GM10248 (cell line): ENCODE results near the gene GGT7.

Experiments
- CTCF ChIA-PET: fragments of 300-600 bp; sonication (Branson Sonifier 250); formaldehyde crosslinking; extraction: SDS; loops from one replicate; lab custom pipeline; 2021; ENCODE audit warnings: antibody characterized with exemption; lab: Yijun Ruan, JAX
- POLR2A ChIA-PET: fragments of 350-650 bp; sonication (Branson Sonifier 250); formaldehyde crosslinking; extraction: SDS; loops from one replicate; lab custom pipeline; 2020; ENCODE audit warnings: antibody characterized with exemption; lab: Yijun Ruan, JAX
- DNase-seq: peaks from one replicate; pipeline ENCODE4 v3.0.0; 2012; ENCODE audit errors: extremely low spot score
- CTCF ChIP-seq: IDR thresholded peaks from 2 replicates; pipeline ENCODE4 v1.5.1; 2012; ENCODE audit warnings: mild to moderate bottlenecking, low read depth; ENCODE audit errors: extremely low read depth, missing control alignments, control extremely low read depth

GGT7 gene

GRCh38 chr20:34863421-34863965 lies 9.2 kb downstream of the GGT7 start:
- DNase-seq, result no peak
- TF ChIP-seq CTCF, result no peak
- ChIA-PET POLR2A (no interaction called here), CTCF (interaction anchor here (6.9 kb wide), 1 partner anchor 10 kb away, joined by 37 read pairs; the partner anchor contains the start of gene GGT7)

DNA sequence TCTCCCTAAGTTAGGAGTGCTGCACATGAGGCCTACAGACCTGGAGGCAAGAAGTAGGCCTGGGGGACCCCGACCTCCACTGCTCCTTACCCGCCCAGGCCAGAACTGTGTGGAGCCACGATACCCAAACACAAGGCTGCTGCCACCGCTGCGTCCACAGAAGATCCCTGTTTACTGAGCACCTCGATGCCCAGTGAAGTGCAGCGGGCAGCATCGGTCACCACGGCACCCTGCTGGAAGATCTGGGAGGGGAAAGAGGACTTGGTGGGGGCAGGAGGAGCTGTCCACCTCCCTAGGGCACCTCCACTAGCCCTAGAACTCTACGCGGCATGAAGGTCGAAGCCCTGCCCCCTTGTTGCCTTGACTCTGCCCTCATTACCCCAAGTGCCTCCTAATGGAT lies 9.9 kb downstream of the GGT7 start:
- ChIA-PET POLR2A (no interaction called here), CTCF (interaction anchor here (6.9 kb wide), 1 partner anchor 11 kb away, joined by 37 read pairs; the partner anchor contains the start of gene GGT7)

DNA sequence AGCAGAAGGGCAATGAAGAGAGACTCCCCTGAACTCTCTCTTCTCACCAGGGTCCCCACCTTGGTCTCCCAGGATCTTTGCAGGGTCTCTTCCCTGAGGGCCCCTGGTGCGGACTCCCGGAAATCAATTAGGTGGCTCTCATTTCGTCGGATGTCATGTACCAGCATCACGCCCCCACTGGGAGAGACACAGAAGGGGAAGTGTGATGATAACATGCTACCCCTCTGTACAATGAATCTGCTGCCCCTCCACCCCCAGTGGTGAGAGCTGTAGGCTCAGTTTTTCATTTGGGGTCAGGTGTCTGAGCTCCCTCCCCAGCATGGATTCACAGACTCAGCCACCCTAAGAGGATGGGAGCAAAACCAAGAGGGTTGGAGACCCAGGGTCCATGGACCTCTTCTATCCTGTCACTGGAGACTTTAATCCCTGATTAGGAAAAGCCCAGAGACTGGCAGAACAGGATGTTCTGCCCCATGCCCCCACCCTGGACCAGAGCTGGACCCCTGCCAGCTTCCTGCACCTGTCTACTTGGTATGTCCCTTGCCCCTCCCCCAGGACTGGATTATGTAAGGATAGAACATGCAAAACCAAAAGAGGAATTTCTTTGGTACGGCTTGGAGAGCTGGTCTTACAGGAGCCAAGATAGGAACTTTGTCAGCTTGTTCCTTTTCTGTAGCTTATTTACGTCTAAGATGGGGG lies 11.1 kb downstream of the GGT7 start:
- POLR2A ChIA-PET, result interaction anchor here (0.5 kb wide), 1 partner anchor 305 kb away, joined by 8 read pairs; no protein-coding TSS in a partner anchor
- TF ChIP-seq CTCF, result no peak
- no peak for DNase-seq
- CTCF ChIA-PET, result interaction anchor here (1.5 to 6.9 kb wide), 2 partner anchors 8 to 12 kb away, joined by 4 to 37 read pairs; partner anchors contain the start of gene GGT7

More for the DNA sequence above, 9.9 kb downstream of the GGT7 start:
- no peak for TF ChIP-seq CTCF
- DNase-seq, result no peak

DNA sequence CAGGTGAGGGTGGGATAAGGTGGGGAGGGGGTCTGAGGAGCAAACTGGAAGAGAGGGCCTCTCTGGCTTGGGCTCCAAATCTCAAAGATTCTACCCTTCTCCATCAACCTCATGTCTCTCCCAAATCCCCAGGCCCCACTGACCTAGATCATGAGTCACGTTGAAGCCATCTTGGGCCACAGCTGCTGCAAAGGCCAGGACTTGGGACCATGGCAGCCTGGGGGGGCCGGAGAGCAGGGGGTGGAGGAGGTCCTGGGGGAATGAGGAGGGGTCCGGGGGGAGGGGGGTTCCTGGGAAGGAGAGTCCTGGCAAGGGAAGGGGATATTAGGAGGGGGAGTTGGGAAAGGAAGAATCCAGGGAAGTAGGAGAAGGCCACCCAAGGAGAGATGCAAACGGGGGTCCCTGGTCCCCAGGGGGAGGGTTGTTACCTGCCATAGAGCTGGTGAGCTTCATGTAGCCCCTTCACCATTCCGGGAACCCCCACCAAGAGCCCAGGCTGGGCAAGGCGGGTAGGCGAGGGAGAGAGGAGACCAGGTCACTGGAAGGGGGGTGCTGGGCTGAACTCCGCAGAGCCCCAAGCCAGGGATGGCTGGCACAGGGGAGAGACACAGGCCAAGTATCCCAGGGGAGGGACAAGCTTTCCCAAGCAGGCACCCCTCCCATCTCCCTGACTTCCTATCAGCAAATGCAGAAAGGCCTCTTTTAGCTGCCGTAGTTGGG lies 12.7 kb downstream of the GGT7 start:
- POLR2A ChIA-PET, result no interaction called here
- TF ChIP-seq CTCF, result no peak
- CTCF ChIA-PET, result interaction anchor here (1.5 to 6.9 kb wide), 2 partner anchors 9 to 14 kb away, joined by 4 to 37 read pairs; partner anchors contain the start of gene GGT7

GRCh38 chr20:34859367-34859766 lies 13.3 kb downstream of the GGT7 start:
- no peak for DNase-seq
- TF ChIP-seq CTCF, result no peak
- ChIA-PET CTCF (no interaction called here), POLR2A (no interaction called here)

More for the DNA sequence above, 12.7 kb downstream of the GGT7 start:
- no peak for DNase-seq

DNA sequence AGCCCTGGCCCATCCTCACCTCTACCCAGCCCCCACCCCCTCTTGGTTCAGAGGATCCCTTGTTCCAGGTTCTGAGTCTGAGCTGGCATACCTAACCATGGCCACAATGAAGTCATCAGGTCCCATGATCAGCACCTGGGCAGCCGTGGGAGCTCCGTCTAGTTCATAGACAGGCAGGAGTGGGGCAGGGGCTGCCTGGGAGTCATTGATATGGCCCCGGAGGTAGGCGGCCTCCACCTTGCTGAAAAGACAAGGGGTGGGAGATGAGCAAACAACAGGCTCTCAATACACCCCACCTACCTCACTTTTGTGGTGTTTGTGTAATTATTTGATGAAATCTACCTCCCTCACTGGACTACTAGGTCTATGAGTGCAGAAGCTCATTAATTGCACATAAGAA lies 20.4 kb downstream of the GGT7 start:
- no peak for DNase-seq
- no peak for TF ChIP-seq CTCF
- ChIA-PET POLR2A (no interaction called here), CTCF (interaction anchor here (0.8 to 1.2 kb wide), 2 partner anchors 13 to 20 kb away, joined by 3 read pairs; partner anchors contain the start of gene GGT7)
